OCI-LY1 (cell line): ENCODE data around the gene GTF3C1.

Source experiments
- H2AFZ ChIP-seq: fragments of 200-600 bp; sonication (generic), shearing (Covaris generic); 2 replicates; pipeline ENCODE4 v1.6.0; 2014; ENCODE audit warnings: antibody characterized with exemption, mild to moderate bottlenecking, low read length
- H3F3A ChIP-seq: fragments of 200-600 bp; sonication (generic), shearing (Covaris generic); 2 replicates; pipeline ENCODE4 v1.6.0; 2014; ENCODE audit warnings: mild to moderate bottlenecking, antibody characterized with exemption, low read length, moderate library complexity; ENCODE audit not compliant: insufficient read depth
- H3K27ac ChIP-seq: fragments of 200-600 bp; sonication (generic); 2 replicates; pipeline ENCODE4 v1.5.1; 2014; ENCODE audit warnings: low read length, mixed run types, mild to moderate bottlenecking, low read depth; ENCODE audit not compliant: poor library complexity, severe bottlenecking
- H3K27me3 ChIP-seq: fragments of 200-600 bp; sonication (generic); 2 replicates; pipeline ENCODE4 v1.6.0; 2014; ENCODE audit warnings: antibody characterized with exemption, mild to moderate bottlenecking, low read length, moderate library complexity; ENCODE audit not compliant: insufficient read depth
- H3K36me3 ChIP-seq: fragments of 200-600 bp; sonication (generic); 2 replicates; pipeline ENCODE4 v1.6.1; 2014; ENCODE audit warnings: mild to moderate bottlenecking, antibody characterized with exemption, low read length, moderate library complexity, mixed read lengths; ENCODE audit not compliant: insufficient read depth
- H3K4me1 ChIP-seq: fragments of 200-600 bp; sonication (generic); 2 replicates; pipeline ENCODE4 v1.5.1; 2014; ENCODE audit warnings: mild to moderate bottlenecking, low read length, moderate library complexity; ENCODE audit not compliant: insufficient read depth, severe bottlenecking
- H3K4me2 ChIP-seq: fragments of 200-600 bp; sonication (generic), shearing (Covaris generic); 2 replicates; pipeline ENCODE4 v1.6.1; 2014; ENCODE audit warnings: low read length
- H3K4me3 ChIP-seq: fragments of 200-600 bp; sonication (generic); 2 replicates; pipeline ENCODE4 v1.5.1; 2014; ENCODE audit warnings: low read length, low read depth, mild to moderate bottlenecking, mixed read lengths; ENCODE audit not compliant: poor library complexity, severe bottlenecking
- H3K79me2 ChIP-seq: fragments of 200-600 bp; shearing (Covaris generic); 2 replicates; pipeline ENCODE4 v1.6.1; 2016; ENCODE audit warnings: mixed run types, low read length, mixed read lengths; ENCODE audit not compliant: insufficient read depth
- H3K9ac ChIP-seq: fragments of 200-600 bp; sonication (generic), shearing (Covaris generic); 2 replicates; pipeline ENCODE4 v1.6.1; 2014; ENCODE audit warnings: mild to moderate bottlenecking, low read length, mixed read lengths
- H3K9me2 ChIP-seq: fragments of 200-600 bp; sonication (generic), shearing (Covaris generic); 2 replicates; pipeline ENCODE4 v1.6.1; 2014; ENCODE audit warnings: low read depth, mild to moderate bottlenecking, low read length, mixed read lengths
- H3K9me3 ChIP-seq: fragments of 200-600 bp; shearing (Covaris generic); 2 replicates; pipeline ENCODE4 v1.6.1; 2014; ENCODE audit warnings: low read length, mixed read lengths
- H4K20me1 ChIP-seq: fragments of 200-600 bp; sonication (generic), shearing (Covaris generic); 2 replicates; pipeline ENCODE4 v1.6.0; 2016; ENCODE audit warnings: mild to moderate bottlenecking, low read length; ENCODE audit not compliant: insufficient read depth
- CTCF ChIP-seq: fragments of 200-600 bp; sonication (generic), shearing (Covaris generic); IDR thresholded peaks from 2 replicates; pipeline ENCODE4 v1.5.1; 2017; ENCODE audit warnings: mild to moderate bottlenecking, antibody characterized with exemption, low read length, moderate library complexity, mixed read lengths
- EZH2 ChIP-seq: fragments of 200-600 bp; sonication (generic), shearing (Covaris generic); IDR thresholded peaks from 2 replicates; pipeline ENCODE4 v1.8.0; 2017; ENCODE audit warnings: borderline replicate concordance, mixed run types, mild to moderate bottlenecking, antibody characterized with exemption, low read length, moderate library complexity, mixed read lengths

The GTF3C1 gene

DNA sequence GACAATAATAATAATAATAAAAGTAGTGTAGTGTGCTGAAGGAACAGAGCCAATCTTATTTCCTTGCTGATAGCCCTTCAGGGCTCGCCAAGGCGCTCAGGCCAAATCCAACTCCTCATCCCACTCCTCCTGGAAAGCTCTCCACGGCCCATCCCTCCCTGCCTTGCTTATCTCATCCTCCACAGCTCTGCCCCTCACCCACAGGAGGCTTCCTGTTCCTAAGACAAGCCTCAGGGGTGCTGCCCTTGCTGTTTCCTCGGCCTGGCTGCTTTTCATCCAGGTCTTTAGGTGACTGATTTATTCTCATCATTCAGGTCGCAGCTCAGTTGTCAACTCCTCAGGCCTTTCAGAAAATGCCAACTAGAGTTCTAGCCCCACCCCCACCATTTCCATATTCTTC lies 11.2 kb downstream of the GTF3C1 start:
- Histone ChIP-seq H2AFZ (no peak overlapping the region), H3K27ac (no peak overlapping the region), H3K79me2 (no peaks in the 10 kb centered on the region), H3K36me3 (peaks cover 84% of the 10 kb centered on the region), H3K27me3 (no peaks in the 10 kb centered on the region), H3F3A (no peaks in the 10 kb centered on the region), H3K9ac (no peak overlapping the region), H3K9me3 (no peaks in the 10 kb centered on the region), H4K20me1 (no peaks in the 10 kb centered on the region), H3K9me2 (no peaks in the 10 kb centered on the region), H3K4me2 (no peak overlapping the region), H3K4me3 (no peak overlapping the region), H3K4me1 (no peaks in the 10 kb centered on the region)
- TF ChIP-seq CTCF (no peak), EZH2 (no peak)

DNA sequence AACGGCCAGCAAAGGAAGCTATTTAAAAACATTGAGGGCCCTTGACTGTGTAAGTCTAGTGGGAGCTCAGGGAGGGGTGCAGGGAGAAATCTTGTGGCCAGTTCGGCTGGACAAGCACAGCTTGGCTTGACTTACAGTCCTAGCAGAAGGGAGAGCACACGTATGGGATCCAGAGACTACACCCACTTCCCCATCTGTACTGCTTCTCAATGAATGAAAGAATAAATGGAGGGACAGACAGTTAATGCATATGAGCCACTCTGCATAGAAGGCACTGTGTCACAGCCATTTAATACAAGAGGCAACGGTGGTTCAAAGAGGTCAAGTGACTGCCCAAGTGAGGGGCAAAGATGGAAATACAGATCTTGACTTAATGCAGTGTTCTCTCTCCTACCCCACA lies 15.5 kb downstream of the GTF3C1 start:
- no peaks in the 10 kb centered on the region for H3K9me2 ChIP-seq
- no peaks in the 10 kb centered on the region for H3K9me3 ChIP-seq
- H3K9ac ChIP-seq = no peak overlapping the region
- H3K36me3 ChIP-seq = peaks cover 77% of the 10 kb centered on the region
- no peaks in the 10 kb centered on the region for H3K79me2 ChIP-seq
- H3K4me1 ChIP-seq = no peaks in the 10 kb centered on the region
- H3K4me3 ChIP-seq = no peak overlapping the region
- TF ChIP-seq CTCF (no peak), EZH2 (no peak)
- no peak overlapping the region for H2AFZ ChIP-seq
- H3F3A ChIP-seq = no peaks in the 10 kb centered on the region
- no peak overlapping the region for H3K4me2 ChIP-seq
- no peaks in the 10 kb centered on the region for H3K27me3 ChIP-seq
- no peak overlapping the region for H3K27ac ChIP-seq
- no peaks in the 10 kb centered on the region for H4K20me1 ChIP-seq

GRCh38 chr16:27531826-27532800 lies 17.6 kb downstream of the GTF3C1 start:
- Histone ChIP-seq H3K9me2 (no peaks in the 10 kb centered on the region), H3K9me3 (no peaks in the 10 kb centered on the region), H3K9ac (no peak overlapping the region), H2AFZ (no peak overlapping the region), H4K20me1 (no peaks in the 10 kb centered on the region), H3F3A (no peaks in the 10 kb centered on the region), H3K79me2 (no peaks in the 10 kb centered on the region), H3K4me3 (no peak overlapping the region), H3K27me3 (no peaks in the 10 kb centered on the region), H3K4me2 (no peak overlapping the region), H3K36me3 (peaks cover 73% of the 10 kb centered on the region), H3K27ac (no peak overlapping the region), H3K4me1 (no peaks in the 10 kb centered on the region)
- TF ChIP-seq EZH2 (no peak), CTCF (no peak)
